SU-DHL-6 (cell line): ENCODE results near the gene SDK1.

Source experiments
- CTCF ChIP-seq: fragments of 200-600 bp; sonication (generic); IDR thresholded peaks from one replicate; pipeline ENCODE4 v1.5.1; 2017; ENCODE audit warnings: antibody characterized with exemption, mild to moderate bottlenecking, low read length, moderate library complexity; ENCODE audit not compliant: insufficient read depth, poor library complexity, severe bottlenecking
- EZH2phosphoT487 ChIP-seq: fragments of 200-600 bp; sonication (generic), shearing (Covaris generic); conservative IDR thresholded peaks from 2 replicates; pipeline ENCODE4 v1.6.1; 2018; ENCODE audit warnings: mild to moderate bottlenecking, antibody characterized with exemption, low read length, moderate library complexity, mixed read lengths

- TF ChIP-seq CTCF, result no peak
- no peak for TF ChIP-seq EZH2phosphoT487
Measured at GRCh38 chr7:4014346-4015050, 713.4 kb downstream of the SDK1 start.
